ENCODE results near the gene FAM107A. TPM values are rescaled to one million over a fixed set of nuclear protein-coding genes. Genes with fewer than 3 reads are reported as not detected.

FAM107A gene
- total RNA-seq, 6 experiments from 2014 or later: 0.33 to 3.6 (median 1.6) TPM

- TF ChIP-seq, protein P1, sequence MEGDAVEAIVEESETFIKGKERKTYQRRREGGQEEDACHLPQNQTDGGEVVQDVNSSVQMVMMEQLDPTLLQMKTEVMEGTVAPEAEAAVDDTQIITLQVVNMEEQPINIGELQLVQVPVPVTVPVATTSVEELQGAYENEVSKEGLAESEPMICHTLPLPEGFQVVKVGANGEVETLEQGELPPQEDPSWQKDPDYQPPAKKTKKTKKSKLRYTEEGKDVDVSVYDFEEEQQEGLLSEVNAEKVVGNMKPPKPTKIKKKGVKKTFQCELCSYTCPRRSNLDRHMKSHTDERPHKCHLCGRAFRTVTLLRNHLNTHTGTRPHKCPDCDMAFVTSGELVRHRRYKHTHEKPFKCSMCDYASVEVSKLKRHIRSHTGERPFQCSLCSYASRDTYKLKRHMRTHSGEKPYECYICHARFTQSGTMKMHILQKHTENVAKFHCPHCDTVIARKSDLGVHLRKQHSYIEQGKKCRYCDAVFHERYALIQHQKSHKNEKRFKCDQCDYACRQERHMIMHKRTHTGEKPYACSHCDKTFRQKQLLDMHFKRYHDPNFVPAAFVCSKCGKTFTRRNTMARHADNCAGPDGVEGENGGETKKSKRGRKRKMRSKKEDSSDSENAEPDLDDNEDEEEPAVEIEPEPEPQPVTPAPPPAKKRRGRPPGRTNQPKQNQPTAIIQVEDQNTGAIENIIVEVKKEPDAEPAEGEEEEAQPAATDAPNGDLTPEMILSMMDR (IDR thresholded peaks at IDR 0.05): no peak
- TF ChIP-seq POLR2A (IDR thresholded peaks at IDR 0.05): no peak
- no peak overlapping the region for H3K4me3 ChIP-seq
- intact Hi-C loops (cut with DNase I): no loop called here
- no peaks in the 10 kb centered on the region for H3K27me3 ChIP-seq
- DNase-seq (no peak), ATAC-seq (no peak)
- no peaks in the 10 kb centered on the region for H3K9me3 ChIP-seq
- no peaks in the 10 kb centered on the region for H3K36me3 ChIP-seq
- 60% methylated on average over 3 of the region's 6 CpGs for WGBS (ENCODE audit: insufficient coverage, low coverage, low lambda C conversion rate, missing lambda C conversion rate)
- H3K4me1 ChIP-seq: peaks cover 0 to 7% (median 0%) of the 10 kb centered on the region in 4 donors
- no peak overlapping the region for H3K27ac ChIP-seq
These were observed 3.6 kb downstream of the FAM107A start for GRCh38 chr3:58573640-58574039.

GRCh38 chr3:58572634-58573230, 4.5 kb downstream of the FAM107A start:
- no peak overlapping the region for H3K4me3 ChIP-seq
- ATAC-seq: no peak
- TF ChIP-seq POLR2A (IDR thresholded peaks at IDR 0.05): no peak
- TF ChIP-seq, protein P1 (IDR thresholded peaks at IDR 0.05): no peak
- no peak for DNase-seq
- no peaks in the 10 kb centered on the region for H3K27me3 ChIP-seq
- peaks cover 0 to 7% (median 0%) of the 10 kb centered on the region in 4 donors for H3K4me1 ChIP-seq
- intact Hi-C loops (cut with DNase I): no loop called here
- H3K36me3 ChIP-seq: no peaks in the 10 kb centered on the region
- H3K27ac ChIP-seq: no peak overlapping the region
- no peaks in the 10 kb centered on the region for H3K9me3 ChIP-seq
- 83% methylated on average over 6 of the region's 7 CpGs for WGBS (ENCODE audit: insufficient coverage, low coverage, low lambda C conversion rate, missing lambda C conversion rate)

DNA sequence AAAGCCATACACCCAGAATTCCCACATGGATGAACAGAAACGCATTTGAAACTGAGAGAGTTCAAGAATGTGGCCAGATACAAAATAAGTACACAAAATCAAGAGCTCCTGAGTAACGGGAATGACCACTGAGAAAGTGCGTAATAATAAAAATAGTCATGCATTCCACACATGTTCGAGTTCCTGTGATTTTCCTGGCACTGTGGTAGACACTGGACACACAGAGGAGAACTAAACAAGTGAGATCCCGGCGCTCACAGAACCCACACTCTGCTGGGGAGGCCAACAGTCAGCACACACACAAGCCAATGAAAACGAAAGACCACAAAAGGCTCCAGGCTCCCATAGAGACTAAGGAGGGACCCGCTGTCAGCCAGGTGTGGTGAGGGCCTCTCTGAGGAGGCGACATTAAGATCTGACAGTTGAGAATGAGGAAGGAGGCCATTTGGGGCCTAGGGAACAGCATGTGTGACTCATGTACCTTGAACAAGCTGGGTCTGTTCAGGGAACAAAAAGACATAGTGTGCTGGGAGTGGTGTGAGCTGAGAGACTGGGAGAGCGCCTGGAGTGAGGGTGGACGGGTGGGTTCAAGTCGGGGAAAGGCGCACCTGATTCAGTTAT, 5.1 kb downstream of the FAM107A start:
- peaks cover 0 to 7% (median 0%) of the 10 kb centered on the region in 4 donors for H3K4me1 ChIP-seq
- H3K27me3 ChIP-seq: no peaks in the 10 kb centered on the region
- WGBS (ENCODE audit: insufficient coverage, low coverage, low lambda C conversion rate, missing lambda C conversion rate): 79% methylated on average over 11 of the region's 13 CpGs
- H3K4me3 ChIP-seq: no peak overlapping the region
- DNase-seq (no peak), ATAC-seq (no peak)
- intact Hi-C loops (cut with DNase I): no loop called here
- no peaks in the 10 kb centered on the region for H3K36me3 ChIP-seq
- TF ChIP-seq POLR2A (IDR thresholded peaks at IDR 0.05): no peak
- TF ChIP-seq, protein P1 (IDR thresholded peaks at IDR 0.05): no peak
- no peaks in the 10 kb centered on the region for H3K9me3 ChIP-seq
- H3K27ac ChIP-seq: no peak overlapping the region

GRCh38 chr3:58570851-58571250, 6.3 kb downstream of the FAM107A start:
- Histone ChIP-seq H3K27me3 (no peaks in the 10 kb centered on the region), H3K36me3 (no peaks in the 10 kb centered on the region), H3K27ac (no peak overlapping the region), H3K9me3 (no peaks in the 10 kb centered on the region), H3K4me1 (peaks cover 0 to 7% (median 0%) of the 10 kb centered on the region in 4 donors), H3K4me3 (no peak overlapping the region)
- ATAC-seq: no peak
- intact Hi-C loops (cut with DNase I): no loop called here
- TF ChIP-seq, protein P1 (IDR thresholded peaks at IDR 0.05): no peak
- TF ChIP-seq POLR2A (IDR thresholded peaks at IDR 0.05): no peak
- 92% methylated on average over 4 of the region's 5 CpGs for WGBS (ENCODE audit: insufficient coverage, low coverage, low lambda C conversion rate, missing lambda C conversion rate)
- no peak for DNase-seq
